PC-3 (cell line): ENCODE measurements around the gene TMCC3.

Experiments used
- EZH2 ChIP-seq: fragments of 300-600 bp; sonication (generic); IDR thresholded peaks from one replicate; pipeline ENCODE4 v1.6.1; 2017; ENCODE audit warnings: antibody characterized with exemption, mild to moderate bottlenecking, low read length; ENCODE audit not compliant: unreplicated experiment
- TF ChIP-seq, protein P1 (sequence below): fragments of 300-600 bp; sonication (generic); conservative IDR thresholded peaks from 2 replicates; pipeline ENCODE4 v1.5.1; 2017; ENCODE audit warnings: antibody characterized with exemption, low read depth, mild to moderate bottlenecking, low read length

DNA sequence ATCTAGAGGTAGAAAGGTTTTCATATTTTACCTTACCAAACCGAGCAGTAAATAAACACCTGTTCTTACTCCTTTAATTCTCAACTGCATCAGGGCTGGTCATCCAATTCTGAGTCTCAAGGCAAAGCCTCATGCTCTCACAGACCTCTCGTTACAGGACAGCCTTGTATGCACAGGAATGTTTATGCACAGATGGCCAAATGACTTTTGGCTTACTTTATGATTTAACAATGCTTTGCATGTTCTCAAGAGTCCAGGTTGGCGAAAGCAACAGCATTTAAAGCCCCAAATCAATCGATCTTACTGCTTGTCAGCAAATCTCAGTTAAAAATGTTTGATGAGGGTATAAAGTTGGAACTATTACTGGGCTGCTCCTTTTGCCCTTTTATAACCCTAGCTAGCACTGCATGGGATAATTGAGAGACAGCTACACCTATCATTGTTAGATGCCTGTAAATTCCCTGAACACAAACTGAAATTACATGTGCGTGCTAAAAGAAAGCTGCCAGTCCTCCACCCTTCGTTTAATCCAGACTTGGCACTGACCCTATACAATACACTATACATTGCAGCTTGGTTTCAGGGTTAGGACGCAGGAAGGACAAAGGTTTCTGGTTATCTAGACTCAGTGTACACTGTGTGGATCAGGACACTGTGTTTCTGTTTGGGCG lies 63.6 kb downstream of the TMCC3 start:
- TF ChIP-seq, protein P1, sequence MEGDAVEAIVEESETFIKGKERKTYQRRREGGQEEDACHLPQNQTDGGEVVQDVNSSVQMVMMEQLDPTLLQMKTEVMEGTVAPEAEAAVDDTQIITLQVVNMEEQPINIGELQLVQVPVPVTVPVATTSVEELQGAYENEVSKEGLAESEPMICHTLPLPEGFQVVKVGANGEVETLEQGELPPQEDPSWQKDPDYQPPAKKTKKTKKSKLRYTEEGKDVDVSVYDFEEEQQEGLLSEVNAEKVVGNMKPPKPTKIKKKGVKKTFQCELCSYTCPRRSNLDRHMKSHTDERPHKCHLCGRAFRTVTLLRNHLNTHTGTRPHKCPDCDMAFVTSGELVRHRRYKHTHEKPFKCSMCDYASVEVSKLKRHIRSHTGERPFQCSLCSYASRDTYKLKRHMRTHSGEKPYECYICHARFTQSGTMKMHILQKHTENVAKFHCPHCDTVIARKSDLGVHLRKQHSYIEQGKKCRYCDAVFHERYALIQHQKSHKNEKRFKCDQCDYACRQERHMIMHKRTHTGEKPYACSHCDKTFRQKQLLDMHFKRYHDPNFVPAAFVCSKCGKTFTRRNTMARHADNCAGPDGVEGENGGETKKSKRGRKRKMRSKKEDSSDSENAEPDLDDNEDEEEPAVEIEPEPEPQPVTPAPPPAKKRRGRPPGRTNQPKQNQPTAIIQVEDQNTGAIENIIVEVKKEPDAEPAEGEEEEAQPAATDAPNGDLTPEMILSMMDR = no peak
- no peak for TF ChIP-seq EZH2
